ENCODE measurements around the gene CERS2.
A peak's percentile ranks its signal among the peaks of the same experiment; 100 is the strongest.

Gene CERS2, protein sequence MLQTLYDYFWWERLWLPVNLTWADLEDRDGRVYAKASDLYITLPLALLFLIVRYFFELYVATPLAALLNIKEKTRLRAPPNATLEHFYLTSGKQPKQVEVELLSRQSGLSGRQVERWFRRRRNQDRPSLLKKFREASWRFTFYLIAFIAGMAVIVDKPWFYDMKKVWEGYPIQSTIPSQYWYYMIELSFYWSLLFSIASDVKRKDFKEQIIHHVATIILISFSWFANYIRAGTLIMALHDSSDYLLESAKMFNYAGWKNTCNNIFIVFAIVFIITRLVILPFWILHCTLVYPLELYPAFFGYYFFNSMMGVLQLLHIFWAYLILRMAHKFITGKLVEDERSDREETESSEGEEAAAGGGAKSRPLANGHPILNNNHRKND

DNA sequence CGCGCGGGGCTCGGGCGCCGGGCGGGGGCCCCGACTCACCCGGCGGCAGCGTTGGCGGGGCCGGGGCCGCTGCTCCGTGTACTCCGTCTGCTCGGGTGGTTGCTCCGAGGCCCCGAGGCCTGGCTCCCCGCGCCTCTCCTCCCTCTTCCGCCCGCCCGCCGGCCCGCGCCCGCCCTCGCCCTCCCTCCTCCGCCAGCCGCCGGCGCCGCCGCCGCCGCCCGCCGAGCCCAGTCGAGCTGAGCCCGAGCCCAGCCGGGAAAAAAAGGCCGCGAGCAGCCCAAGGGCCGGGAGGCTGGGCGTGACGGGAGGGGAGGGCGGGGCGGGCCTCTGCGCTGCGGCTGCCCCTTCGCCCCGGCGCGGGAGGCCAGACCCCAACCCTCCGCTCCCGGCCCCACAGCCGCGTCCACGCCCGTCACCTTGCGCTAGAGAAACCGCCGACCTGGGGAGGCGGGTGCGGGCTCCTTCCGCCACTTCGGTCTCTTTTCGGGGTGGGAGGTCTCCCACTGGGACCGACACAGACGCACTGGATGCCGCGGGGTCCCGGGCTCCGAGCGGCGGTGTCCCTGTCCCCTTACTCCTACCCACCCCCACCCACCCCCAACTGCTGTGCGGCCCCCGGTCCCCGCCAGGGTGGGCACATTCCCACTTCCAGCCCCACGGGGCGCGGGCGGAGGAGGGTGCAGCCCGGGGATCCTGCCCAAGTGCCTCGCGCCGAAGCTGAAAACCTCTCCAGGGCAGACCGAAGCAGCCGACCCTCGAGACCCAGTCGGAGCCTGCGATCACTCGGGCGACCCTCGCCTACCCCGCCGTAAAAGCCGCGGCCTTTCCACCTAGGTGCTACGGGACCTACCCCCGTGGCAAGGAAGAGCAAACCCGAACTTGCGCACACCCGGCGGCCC, at the start of gene CERS2:
TSS of gene CERS2 (minus strand) at position 256 of the 899 bp plus-strand sequence. CDS start 5,745 bp downstream, outside the sequence.
- peak within 1 kb of the TSS; percentile 57 for H2AFZ ChIP-seq (ENCODE audit: low read length, unreplicated experiment)
- H3K27ac ChIP-seq (ENCODE audit: low read depth, low read length) = peak within 1 kb of the TSS; percentile 64
- H3K4me3 ChIP-seq (ENCODE audit: low read depth, low read length) = peak within 1 kb of the TSS; percentile 99
- no peaks in the 10 kb centered on the region for H3K27me3 ChIP-seq (ENCODE audit: insufficient read depth, low read length)
- no peaks in the 10 kb centered on the region for H3K36me3 ChIP-seq (ENCODE audit: insufficient read depth, low read length)
- H3K79me2 ChIP-seq (ENCODE audit: control insufficient read depth, insufficient read depth, low read length, unreplicated experiment) = peaks cover 46% of the 10 kb centered on the region
- H3K4me1 ChIP-seq (ENCODE audit: control insufficient read depth, insufficient read depth, low read length, unreplicated experiment) = peaks cover 65% of the 10 kb centered on the region

DNA sequence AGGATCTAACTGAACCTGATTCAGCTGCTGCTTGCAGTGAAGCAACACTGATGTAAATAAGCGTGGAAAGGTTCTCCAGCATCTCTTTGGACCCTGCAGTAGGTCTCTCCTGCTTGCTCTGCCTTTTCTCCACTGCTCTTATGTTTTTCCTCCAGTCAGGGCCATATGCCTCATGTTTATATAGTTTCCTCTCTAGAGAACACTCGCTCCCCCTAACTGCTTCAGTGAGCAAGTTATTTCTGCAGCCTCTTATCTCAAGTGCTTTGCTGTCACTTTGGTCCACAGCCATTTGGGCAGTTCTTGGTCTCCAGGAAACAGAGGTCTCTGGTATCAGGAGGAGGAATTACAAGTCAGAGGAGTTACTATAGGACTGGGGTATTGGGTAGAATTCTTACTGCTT, 38.9 kb upstream of the CERS2 start:
- H3K36me3 ChIP-seq (ENCODE audit: insufficient read depth, low read length) = no peaks in the 10 kb centered on the region
- H3K4me3 ChIP-seq (ENCODE audit: low read depth, low read length) = no peak overlapping the region
- H3K4me1 ChIP-seq (ENCODE audit: control insufficient read depth, insufficient read depth, low read length, unreplicated experiment) = peaks cover 13% of the 10 kb centered on the region
- no peaks in the 10 kb centered on the region for H3K27me3 ChIP-seq (ENCODE audit: insufficient read depth, low read length)
- peaks cover 12% of the 10 kb centered on the region for H3K79me2 ChIP-seq (ENCODE audit: control insufficient read depth, insufficient read depth, low read length, unreplicated experiment)
- H3K27ac ChIP-seq (ENCODE audit: low read depth, low read length) = no peak overlapping the region
- no peak overlapping the region for H2AFZ ChIP-seq (ENCODE audit: low read length, unreplicated experiment)

DNA sequence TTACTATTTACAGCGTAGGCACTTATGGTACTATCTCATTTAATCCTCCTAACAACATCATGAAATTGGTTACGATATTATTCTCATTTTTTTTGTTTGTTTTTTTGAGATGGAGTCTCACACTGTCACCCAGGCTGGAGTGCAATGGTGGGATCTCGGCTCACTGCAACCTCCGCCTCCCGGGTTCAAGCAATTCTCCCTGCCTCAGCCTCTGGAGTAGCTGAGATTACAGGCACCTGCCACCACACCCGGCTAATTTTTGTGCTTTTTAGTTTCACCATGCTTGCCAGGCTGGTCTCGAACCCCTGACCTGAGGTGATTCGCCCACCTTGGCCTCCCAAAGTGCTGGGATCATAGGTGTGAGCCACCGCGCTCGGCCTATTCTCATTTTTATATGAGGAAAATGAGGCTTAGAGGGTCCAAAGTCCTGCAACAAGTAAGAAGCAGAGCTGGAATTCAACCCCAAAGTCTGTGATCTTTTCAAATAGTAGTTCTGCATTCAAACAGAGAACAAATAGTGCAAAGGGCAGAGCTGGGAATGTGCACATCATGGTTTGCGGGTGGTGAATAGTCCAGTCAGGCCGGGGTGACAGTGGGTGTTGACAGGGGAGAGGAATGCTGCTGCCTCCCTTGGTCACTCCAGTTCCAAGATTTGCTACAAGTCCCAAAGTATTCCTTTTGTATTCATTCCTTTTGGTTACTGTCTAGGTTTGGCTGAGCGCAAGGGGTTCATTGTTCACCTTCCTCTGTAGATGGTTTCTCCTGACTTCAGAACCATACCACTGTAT, 38.2 kb upstream of the CERS2 start:
- H3K4me1 ChIP-seq (ENCODE audit: control insufficient read depth, insufficient read depth, low read length, unreplicated experiment) = peaks cover 14% of the 10 kb centered on the region
- H3K36me3 ChIP-seq (ENCODE audit: insufficient read depth, low read length) = no peaks in the 10 kb centered on the region
- no peak overlapping the region for H3K27ac ChIP-seq (ENCODE audit: low read depth, low read length)
- no peak overlapping the region for H2AFZ ChIP-seq (ENCODE audit: low read length, unreplicated experiment)
- H3K79me2 ChIP-seq (ENCODE audit: control insufficient read depth, insufficient read depth, low read length, unreplicated experiment) = peaks cover 12% of the 10 kb centered on the region
- no peaks in the 10 kb centered on the region for H3K27me3 ChIP-seq (ENCODE audit: insufficient read depth, low read length)
- H3K4me3 ChIP-seq (ENCODE audit: low read depth, low read length) = no peak overlapping the region

DNA sequence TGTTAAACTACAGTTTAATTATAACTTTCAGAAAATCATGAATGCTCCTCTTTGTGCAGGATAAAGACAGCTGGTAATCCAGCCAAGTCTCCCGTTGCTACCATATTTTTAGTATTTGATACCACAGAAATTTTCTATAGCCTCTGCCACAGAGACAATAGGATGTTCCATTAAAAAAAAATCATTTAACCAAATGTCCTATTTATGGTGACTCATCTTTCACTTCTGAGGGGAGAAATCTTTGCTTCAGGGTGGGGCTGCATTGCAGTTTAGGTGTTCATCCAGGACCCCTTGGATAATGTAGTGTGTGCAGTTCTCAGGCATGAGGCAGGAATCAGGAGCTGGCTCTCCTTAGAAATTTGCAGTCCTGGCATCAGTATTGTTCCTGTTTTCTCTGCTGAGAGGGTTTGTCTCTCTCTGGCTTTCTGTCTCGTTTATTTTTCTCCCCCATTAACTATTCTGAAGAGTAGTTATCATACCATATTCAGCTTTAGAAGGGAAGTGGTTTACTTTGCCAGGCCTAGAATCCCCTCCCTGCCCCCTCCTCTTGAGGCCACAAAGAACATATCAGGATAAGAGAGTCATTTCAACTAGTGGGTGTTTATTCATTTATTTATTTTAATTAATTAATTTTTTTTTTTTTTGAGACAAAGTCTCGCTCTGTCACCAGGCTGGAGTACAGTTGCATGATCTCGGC, 36.7 kb upstream of the CERS2 start:
- Histone ChIP-seq H2AFZ (ENCODE audit: low read length, unreplicated experiment) (peak overlapping the region; percentile 21), H3K27ac (ENCODE audit: low read depth, low read length) (no peak overlapping the region), H3K4me3 (ENCODE audit: low read depth, low read length) (no peak overlapping the region), H3K36me3 (ENCODE audit: insufficient read depth, low read length) (no peaks in the 10 kb centered on the region), H3K4me1 (ENCODE audit: control insufficient read depth, insufficient read depth, low read length, unreplicated experiment) (peaks cover 24% of the 10 kb centered on the region), H3K79me2 (ENCODE audit: control insufficient read depth, insufficient read depth, low read length, unreplicated experiment) (peaks cover 12% of the 10 kb centered on the region), H3K27me3 (ENCODE audit: insufficient read depth, low read length) (no peaks in the 10 kb centered on the region)

DNA sequence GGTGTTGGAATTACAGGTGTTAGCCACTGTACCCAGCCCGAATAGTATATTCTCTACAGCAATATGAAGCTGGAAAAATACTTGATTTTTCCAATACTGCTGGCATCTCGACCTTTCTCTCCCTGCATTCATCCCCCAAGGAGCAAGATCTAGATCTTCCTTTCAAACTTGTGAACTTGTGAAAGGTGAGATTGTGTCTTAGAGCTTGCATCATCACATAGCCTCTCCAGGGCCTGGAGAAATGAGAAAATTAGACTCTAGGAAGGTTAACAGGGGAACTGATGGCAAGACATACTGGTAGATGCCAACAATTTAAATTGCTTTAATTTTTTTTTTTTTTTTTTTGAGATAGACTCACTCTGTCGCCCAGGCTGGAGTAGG, 35.7 kb upstream of the CERS2 start:
- Histone ChIP-seq H3K4me3 (ENCODE audit: low read depth, low read length) (no peak overlapping the region), H3K27ac (ENCODE audit: low read depth, low read length) (no peak overlapping the region), H2AFZ (ENCODE audit: low read length, unreplicated experiment) (no peak overlapping the region), H3K79me2 (ENCODE audit: control insufficient read depth, insufficient read depth, low read length, unreplicated experiment) (peaks cover 12% of the 10 kb centered on the region), H3K36me3 (ENCODE audit: insufficient read depth, low read length) (no peaks in the 10 kb centered on the region), H3K27me3 (ENCODE audit: insufficient read depth, low read length) (no peaks in the 10 kb centered on the region), H3K4me1 (ENCODE audit: control insufficient read depth, insufficient read depth, low read length, unreplicated experiment) (peaks cover 24% of the 10 kb centered on the region)

DNA sequence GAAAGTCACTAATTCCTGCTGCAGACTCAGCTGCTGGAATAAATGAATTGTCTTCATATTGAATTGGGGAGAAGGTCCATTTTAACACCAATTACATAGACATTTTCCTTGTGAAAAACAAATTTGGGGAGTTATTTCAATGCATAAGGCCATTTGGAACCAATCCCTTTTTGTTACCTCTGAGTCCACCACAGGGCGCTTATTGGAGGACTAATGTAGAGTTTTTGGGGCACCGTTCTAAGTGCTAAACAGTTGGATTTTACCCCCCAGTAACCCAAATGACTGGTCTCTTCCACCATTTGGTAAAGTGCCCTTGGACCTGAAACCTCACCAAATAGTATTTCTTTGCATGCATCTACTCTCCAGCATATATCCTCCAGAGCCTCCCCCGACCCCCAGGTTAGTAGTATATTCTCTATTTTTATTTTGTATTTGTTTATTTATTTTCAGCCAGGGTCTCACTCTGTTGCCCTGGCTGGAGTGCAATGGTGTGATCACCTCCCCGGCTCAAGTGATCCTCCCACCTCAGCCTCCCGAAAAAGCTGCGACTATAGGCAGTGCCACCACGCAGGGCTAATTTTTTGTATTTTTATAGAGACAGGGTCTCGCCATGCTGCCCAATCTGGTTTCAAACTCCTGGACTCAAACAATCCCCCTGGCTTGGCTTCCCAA, 35.2 kb upstream of the CERS2 start:
- Histone ChIP-seq H3K27me3 (ENCODE audit: insufficient read depth, low read length) (no peaks in the 10 kb centered on the region), H3K79me2 (ENCODE audit: control insufficient read depth, insufficient read depth, low read length, unreplicated experiment) (peaks cover 12% of the 10 kb centered on the region), H3K4me1 (ENCODE audit: control insufficient read depth, insufficient read depth, low read length, unreplicated experiment) (peaks cover 27% of the 10 kb centered on the region), H3K27ac (ENCODE audit: low read depth, low read length) (no peak overlapping the region), H3K4me3 (ENCODE audit: low read depth, low read length) (peak overlapping the region; percentile 90), H2AFZ (ENCODE audit: low read length, unreplicated experiment) (peak overlapping the region; percentile 98), H3K36me3 (ENCODE audit: insufficient read depth, low read length) (no peaks in the 10 kb centered on the region)

DNA sequence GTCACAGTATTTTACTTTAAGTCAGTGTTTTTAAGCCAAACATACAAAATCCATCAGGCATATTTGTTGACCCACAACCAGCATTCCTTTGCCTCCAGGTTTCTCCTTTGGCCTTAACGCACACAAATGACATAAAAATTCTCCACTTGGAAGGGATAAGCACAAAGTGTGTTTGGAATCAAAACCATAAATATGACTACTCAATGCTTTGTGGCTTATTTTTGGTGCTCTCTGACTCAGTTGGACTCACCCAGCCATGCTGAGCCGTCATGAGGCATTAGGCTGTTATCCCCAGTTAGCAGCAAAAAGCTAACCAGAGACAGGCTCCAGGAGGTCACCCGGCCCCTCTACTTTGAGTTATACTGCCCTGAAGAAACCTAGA, 34.6 kb upstream of the CERS2 start:
- peak overlapping the region; percentile 98 for H2AFZ ChIP-seq (ENCODE audit: low read length, unreplicated experiment)
- no peaks in the 10 kb centered on the region for H3K27me3 ChIP-seq (ENCODE audit: insufficient read depth, low read length)
- H3K4me3 ChIP-seq (ENCODE audit: low read depth, low read length) = peak overlapping the region; percentile 90
- H3K36me3 ChIP-seq (ENCODE audit: insufficient read depth, low read length) = no peaks in the 10 kb centered on the region
- peaks cover 12% of the 10 kb centered on the region for H3K79me2 ChIP-seq (ENCODE audit: control insufficient read depth, insufficient read depth, low read length, unreplicated experiment)
- peak overlapping the region; percentile 27; the same call in 1 of the 2 replicates for H3K27ac ChIP-seq (ENCODE audit: low read depth, low read length)
- peaks cover 28% of the 10 kb centered on the region for H3K4me1 ChIP-seq (ENCODE audit: control insufficient read depth, insufficient read depth, low read length, unreplicated experiment)

DNA sequence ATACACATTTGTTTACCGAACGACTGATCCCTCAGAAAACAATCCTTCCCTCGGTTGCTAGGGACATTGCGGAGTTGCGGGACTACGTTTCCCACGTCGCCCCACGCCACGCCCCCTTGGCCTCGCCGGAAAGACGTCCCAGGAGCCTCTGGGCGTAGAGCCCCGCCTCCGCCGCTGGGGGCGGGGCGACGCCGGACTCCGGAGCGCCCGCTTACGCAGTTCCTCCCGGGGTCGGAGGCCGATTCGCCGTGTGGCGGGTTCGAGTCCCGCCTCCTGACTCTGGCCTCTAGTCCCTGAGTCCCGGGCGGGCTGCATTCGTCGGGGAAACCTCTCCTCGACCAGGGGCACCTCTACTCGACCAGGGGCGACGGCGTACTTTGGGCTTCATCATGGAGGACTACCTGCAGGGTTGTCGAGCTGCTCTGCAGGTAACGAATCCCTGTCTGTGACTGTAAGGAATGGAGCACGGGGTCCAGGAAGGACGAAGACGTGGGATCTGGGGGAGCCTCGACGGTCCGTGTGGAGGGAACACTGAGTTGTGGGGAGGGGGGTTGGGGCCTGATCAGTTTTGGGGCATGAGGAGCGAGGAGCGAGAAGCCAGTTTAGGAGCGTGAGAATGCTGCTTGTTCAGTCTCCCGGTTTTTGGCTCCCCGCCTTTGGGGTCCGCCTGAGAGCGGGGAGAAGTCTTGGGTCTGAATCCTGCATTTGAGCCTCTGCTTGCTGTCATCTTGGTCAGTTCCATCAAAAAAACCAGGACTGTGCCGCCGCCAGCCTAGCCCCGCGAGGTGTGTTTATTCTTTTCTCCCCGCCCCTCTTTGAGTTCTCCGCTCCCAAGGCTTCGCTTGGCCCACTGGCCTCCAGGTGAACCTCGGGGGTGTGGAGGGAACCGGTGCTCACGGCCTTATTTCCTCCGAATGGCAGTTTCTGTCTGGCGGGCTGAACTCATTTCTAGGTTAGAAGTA, 33.9 kb upstream of the CERS2 start, which contains the start of gene PRUNE1:
TSS of gene PRUNE1 (plus strand) at position 206 of the 962 bp plus-strand sequence. CDS start at position 390, 184 bp downstream.
- no peaks in the 10 kb centered on the region for H3K36me3 ChIP-seq (ENCODE audit: insufficient read depth, low read length)
- peaks cover 12% of the 10 kb centered on the region for H3K79me2 ChIP-seq (ENCODE audit: control insufficient read depth, insufficient read depth, low read length, unreplicated experiment)
- peak within 1 kb of the TSS; percentile 98 for H2AFZ ChIP-seq (ENCODE audit: low read length, unreplicated experiment)
- no peaks in the 10 kb centered on the region for H3K27me3 ChIP-seq (ENCODE audit: insufficient read depth, low read length)
- H3K27ac ChIP-seq (ENCODE audit: low read depth, low read length) = peak within 1 kb of the TSS; percentile 94
- H3K4me1 ChIP-seq (ENCODE audit: control insufficient read depth, insufficient read depth, low read length, unreplicated experiment) = peaks cover 28% of the 10 kb centered on the region
- H3K4me3 ChIP-seq (ENCODE audit: low read depth, low read length) = peak within 1 kb of the TSS; percentile 90

DNA sequence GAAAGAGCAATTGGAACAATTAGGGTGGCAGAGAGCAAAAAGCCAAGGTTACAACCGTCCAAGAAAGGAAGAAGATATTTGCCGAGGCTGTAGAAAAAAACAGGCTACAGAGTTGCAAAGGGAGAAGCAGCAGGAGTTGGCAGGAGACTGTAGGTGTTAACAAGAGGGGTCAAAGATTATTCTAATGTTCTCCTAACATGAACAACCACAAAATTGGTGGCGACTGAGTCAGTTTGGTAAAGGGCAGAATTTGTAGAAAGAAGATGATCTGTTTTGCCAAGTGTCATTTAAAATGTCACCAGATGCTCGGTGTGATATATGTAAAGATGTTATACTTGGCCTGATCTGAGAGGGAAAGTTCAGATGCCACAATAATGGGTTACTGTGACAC, 33.2 kb upstream of the CERS2 start:
- Histone ChIP-seq H2AFZ (ENCODE audit: low read length, unreplicated experiment) (peak overlapping the region; percentile 76), H3K36me3 (ENCODE audit: insufficient read depth, low read length) (no peaks in the 10 kb centered on the region), H3K4me3 (ENCODE audit: low read depth, low read length) (peak overlapping the region; percentile 90), H3K79me2 (ENCODE audit: control insufficient read depth, insufficient read depth, low read length, unreplicated experiment) (peaks cover 12% of the 10 kb centered on the region), H3K4me1 (ENCODE audit: control insufficient read depth, insufficient read depth, low read length, unreplicated experiment) (peaks cover 32% of the 10 kb centered on the region), H3K27me3 (ENCODE audit: insufficient read depth, low read length) (no peaks in the 10 kb centered on the region), H3K27ac (ENCODE audit: low read depth, low read length) (peak overlapping the region; percentile 94)

All from ACC112 (cell line).